Spleen (tissue), 11 donors: ENCODE measurements around the gene CSNK2B. TPM values are rescaled to one million over a fixed set of nuclear protein-coding genes. Genes with fewer than 3 reads are reported as not detected.
A peak's percentile ranks its signal among the peaks of the same experiment; 100 is the strongest.

ENCODE experiments used
- DNase-seq: peaks from one replicate; pipeline ENCODE4 v3.0.0-alpha.2; 2020
- H3K27ac ChIP-seq, 8 donors: fragments of 200-600 bp; sonication (generic) in 7 of 8; 1 replicate in 4 of 8; 2 replicates in 4 of 8; pipeline versions ENCODE4 v1.5.0 to v1.8.0; 2016 to 2021; ENCODE audit warnings: inconsistent platforms in 4 of 8, mild to moderate bottlenecking in 4 of 8, moderate library complexity in 1 of 8
- H3K27me3 ChIP-seq, 7 donors: fragments of 200-600 bp; sonication (generic) in 6 of 7; replicated peaks in 1 of 7; 1 replicate in 4 of 7; 2 replicates in 3 of 7; pipeline versions ENCODE4 v1.5.0 to v1.8.0; 2016 to 2021; ENCODE audit warnings: inconsistent platforms in 3 of 7, mild to moderate bottlenecking in 1 of 7
- H3K36me3 ChIP-seq, 6 donors: fragments of 200-600 bp; sonication (generic) in 5 of 6; 1 replicate in 4 of 6; 2 replicates in 2 of 6; pipeline versions ENCODE4 v1.5.0 to v1.8.0; 2016 to 2021; ENCODE audit warnings: inconsistent platforms in 2 of 6
- H3K4me1 ChIP-seq, 6 donors: fragments of 200-600 bp; sonication (generic) in 5 of 6; 1 replicate in 3 of 6; 2 replicates in 3 of 6; pipeline versions ENCODE4 v1.5.0 to v1.8.0; 2016 to 2021; ENCODE audit warnings: inconsistent platforms in 3 of 6
- H3K4me3 ChIP-seq, 8 donors: fragments of 200-600 bp; sonication (generic) in 7 of 8; 1 replicate in 4 of 8; 2 replicates in 4 of 8; pipeline versions ENCODE4 v1.5.0 to v1.8.0; 2016 to 2021; ENCODE audit warnings: inconsistent platforms in 4 of 8, mild to moderate bottlenecking in 4 of 8, moderate library complexity in 2 of 8
- H3K9me3 ChIP-seq, 8 donors: fragments of 200-600 bp; sonication (generic) in 7 of 8; 1 replicate in 4 of 8; 2 replicates in 4 of 8; pipeline versions ENCODE4 v1.5.0 to v1.8.0; 2016 to 2021; ENCODE audit warnings: inconsistent platforms in 4 of 8
- CTCF ChIP-seq, 11 experiments: fragments of 200-600 bp in 7 of 11; fragments of 450-650 bp in 4 of 11; sonication (generic) in 4 of 11; IDR thresholded peaks in 8 of 11; conservative IDR thresholded peaks in 3 of 11; 1 replicate in 7 of 11; 2 replicates in 4 of 11; pipeline versions ENCODE4 v1.4.0 to v1.8.0; 2016 to 2021; ENCODE audit warnings: antibody characterized with exemption in 11 of 11, inconsistent platforms in 4 of 11, mild to moderate bottlenecking in 1 of 11
- POLR2A ChIP-seq, 3 donors: fragments of 450-650 bp; IDR thresholded peaks; one replicate each; pipeline ENCODE4 v1.5.1; 2017; ENCODE audit warnings: antibody characterized with exemption in 3 of 3, mild to moderate bottlenecking in 1 of 3
- POLR2AphosphoS5 ChIP-seq, 3 donors: sonication (generic); formaldehyde crosslinking; IDR thresholded peaks; one replicate each; pipeline ENCODE4 v1.5.1; 2017; ENCODE audit warnings: antibody characterized with exemption in 3 of 3
- WGBS, 5 donors: extraction: QIAGEN DNeasy Blood & Tissue Kit in 3 of 5; methylation state at CpG; one replicate each; pipeline versions ENCODE4 v1.1.5 to v1.1.7; 2013 to 2018; 5-methylcytosine and 5-hydroxymethylcytosine counted together
- intact Hi-C: fragments of 100-400 bp; cut with DNase I; formaldehyde crosslinking; loops from one replicate; pipeline ENCODE4 v1.15.0; 2023; ENCODE audit warnings: low total_unique reads
- polyA plus RNA-seq, 3 donors: library from polyadenylated mRNA; stranded (reverse); fragments of 200-250 nt; gene quantifications; one replicate each; pipeline ENCODE4 v1.2.1, GENCODE V29; 2013
- total RNA-seq, 7 donors: library from RNA; depleted of rRNA in 3 of 7; stranded (reverse); fragments of >200 nt in 3 of 7; fragmentation: NEBNext Ultra II Directional in 4 of 7; extraction: Animal tissue kit (Norgen Biotek cat#: 25700) in 4 of 7; gene quantifications; one replicate each; pipeline versions ENCODE4 v1.1.0 to v1.2.1, GENCODE V29; 2016 to 2021
- donor health status: healthy with polysubstance abuse.
- donor health status: DM: no; HTN: no; CAD: no; lungs with moderate emphysema.
- donor health status: DM: no; HTN: no; CAD: no.
- donor health status: Bipolar disorder and iron deficiency.
- donor health status: healthy.
- donor health status: DM: no; HTN: no; CAD: no.
- donor health status: DM: yes; HTN: yes; CAD: no.

CSNK2B gene
- total and polyA plus RNA-seq, 10 donors, result 122 to 294 (median 145) TPM

DNA sequence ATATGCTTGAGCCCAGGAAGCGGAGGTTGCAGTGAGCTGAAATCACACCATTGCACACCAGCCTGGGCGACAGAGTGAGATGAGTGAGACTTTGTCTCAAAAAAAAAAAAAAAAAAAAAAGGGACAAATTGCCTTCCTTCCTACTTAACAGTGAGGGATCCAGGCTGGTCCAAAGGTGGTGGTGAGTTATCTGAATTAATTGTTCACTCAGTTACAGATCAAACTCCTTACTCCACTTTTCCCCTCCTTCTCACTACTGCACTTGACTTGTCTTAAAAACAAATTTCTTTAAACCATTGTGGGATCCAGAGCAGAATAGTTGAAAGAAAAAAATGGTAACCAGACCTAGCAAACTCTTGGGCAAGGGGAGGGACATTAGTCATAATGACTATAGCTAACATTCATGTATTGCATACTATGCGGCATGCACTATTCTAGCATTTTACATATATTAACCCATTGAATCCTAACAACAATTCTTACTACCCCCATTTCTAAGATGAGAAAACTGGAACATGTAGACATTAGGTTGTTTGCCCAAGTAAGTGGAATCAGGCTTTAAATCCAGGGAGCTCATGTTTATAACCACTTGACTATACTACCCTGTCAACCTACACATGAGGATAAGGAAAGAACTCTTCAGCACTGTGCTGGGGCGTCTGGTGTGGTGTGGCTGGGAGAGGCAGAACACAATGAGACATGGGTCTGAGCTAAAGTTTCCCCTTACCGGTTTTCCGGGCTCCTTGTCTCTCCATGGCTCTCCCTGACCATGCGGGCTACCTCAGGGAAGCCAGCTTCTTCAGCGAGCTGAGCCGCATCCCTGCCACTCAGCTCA is 2.5 kb upstream of the CSNK2B start:
- no peaks in the 10 kb centered on the region for H3K9me3 ChIP-seq
- H3K4me1 ChIP-seq, result peaks cover 46 to 85% (median 76%) of the 10 kb centered on the region in 6 donors
- 64 to 78% (median 74%) methylated on average over 9 of the region's 9 CpGs for WGBS, 5 donors
- H3K36me3 ChIP-seq, result peaks cover 0 to 53% (median 30%) of the 10 kb centered on the region in 6 donors
- intact Hi-C loops, result no loop called here
- TF ChIP-seq POLR2AphosphoS5 (IDR thresholded peaks at IDR 0.05), result no peak
- TF ChIP-seq POLR2A (IDR thresholded peaks at IDR 0.05), result no peak
- TF ChIP-seq CTCF (IDR thresholded peaks at IDR 0.05 in 8 of 11, conservative IDR thresholded peaks at IDR 0.05 in 3 of 11), result no peak
- H3K27ac ChIP-seq, result peak overlapping the region in 7 of 8 donors; percentile 96 to 99 (median 98)
- no peak for DNase-seq
- H3K27me3 ChIP-seq, result no peaks in the 10 kb centered on the region
- H3K4me3 ChIP-seq, result peak overlapping the region; percentile 75 to 85 (median 78)

DNA sequence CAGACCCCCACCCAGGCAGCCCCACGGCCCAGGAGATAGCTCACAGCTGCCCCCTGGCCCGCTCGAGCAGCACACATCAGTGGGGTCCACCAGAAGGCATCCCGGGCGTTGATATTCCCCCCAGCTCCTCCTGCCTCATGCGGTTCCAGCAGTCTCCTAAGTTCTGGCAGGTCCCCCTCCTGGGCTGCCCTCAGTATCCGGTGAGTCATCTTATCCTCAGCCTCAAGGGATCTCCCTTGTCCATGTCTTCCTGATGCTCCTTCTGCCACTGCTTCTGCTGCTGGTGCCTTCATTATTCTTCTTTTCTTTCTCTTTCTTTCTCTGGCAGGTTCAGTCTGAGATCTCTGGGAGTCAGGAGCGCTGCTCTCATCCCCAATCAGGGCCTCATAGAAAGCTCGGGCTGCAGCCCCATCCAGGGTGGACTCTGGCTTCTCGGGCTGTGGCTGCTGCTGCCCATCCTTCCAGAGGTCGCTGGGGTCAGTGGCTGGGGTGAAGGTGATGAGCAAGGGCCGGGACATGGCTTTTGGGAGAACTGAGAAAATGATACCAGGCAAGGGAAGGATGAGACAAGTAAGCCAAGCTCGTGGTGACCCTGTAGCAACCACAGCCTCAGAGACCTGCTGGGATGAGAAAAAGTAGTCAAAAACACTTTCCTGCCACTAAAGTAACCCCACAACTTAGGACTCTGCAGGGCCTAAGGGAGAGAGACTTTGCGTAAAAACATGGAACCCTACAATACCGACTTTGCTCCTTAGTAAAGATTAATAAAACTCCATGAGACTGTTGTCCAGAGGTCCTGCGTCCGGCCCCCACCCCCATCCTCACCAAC is 1.7 kb upstream of the CSNK2B start:
- Histone ChIP-seq H3K27ac (peak overlapping the region; percentile 96 to 99 (median 98)), H3K27me3 (no peaks in the 10 kb centered on the region), H3K9me3 (no peaks in the 10 kb centered on the region), H3K4me3 (peak overlapping the region; percentile 75 to 85 (median 78)), H3K36me3 (peaks cover 0 to 55% (median 38%) of the 10 kb centered on the region in 6 donors), H3K4me1 (peaks cover 37 to 85% (median 71%) of the 10 kb centered on the region in 6 donors)
- WGBS, 5 donors, result 28 to 36% (median 31%) methylated on average over 16 to 17 of the region's 17 CpGs
- DNase-seq, result peak; percentile 82
- intact Hi-C loops, result no loop called here
- no peak for TF ChIP-seq CTCF (IDR thresholded peaks at IDR 0.05 in 8 of 11, conservative IDR thresholded peaks at IDR 0.05 in 3 of 11)
- TF ChIP-seq POLR2AphosphoS5 (IDR thresholded peaks at IDR 0.05), result peak in 2 of 3 donors; percentile 22 to 30

- no peaks in the 10 kb centered on the region for H3K9me3 ChIP-seq
- TF ChIP-seq POLR2AphosphoS5 (IDR thresholded peaks at IDR 0.05), result peak in 2 of 3 donors; percentile 77 to 86
- TF ChIP-seq CTCF (IDR thresholded peaks at IDR 0.05 in 8 of 11, conservative IDR thresholded peaks at IDR 0.05 in 3 of 11), result no peak
- TF ChIP-seq POLR2A (IDR thresholded peaks at IDR 0.05), result peak in 1 of 3 donors; percentile 62
- no peaks in the 10 kb centered on the region for H3K27me3 ChIP-seq
- DNase-seq, result peak; percentile 94
- 0% methylated on average over 32 to 39 of the region's 39 CpGs for WGBS, 5 donors
- H3K4me1 ChIP-seq, result peaks cover 32 to 82% (median 64%) of the 10 kb centered on the region in 6 donors
- H3K4me3 ChIP-seq, result peak within 1 kb of the TSS; percentile 75 to 85 (median 78)
- peak within 1 kb of the TSS; percentile 96 to 99 (median 98) for H3K27ac ChIP-seq
- intact Hi-C loops, result no loop called here
- peaks cover 0 to 61% (median 46%) of the 10 kb centered on the region in 6 donors for H3K36me3 ChIP-seq
Measured at GRCh38 chr6:31664790-31665500, 935 bp upstream of the CSNK2B start, which contains the start of gene GPANK1. Gene GPANK1, minus strand, starts transcription at chr6:31664997. Its CDS starts 519 bp downstream, at chr6:31664478.
